Activated T-helper 1 cell treated with anti-CD3 and anti-CD28 coated beads, Interleukin-12 subunit alpha, Interleukin-12 subunit beta, Interleukin-2, Interleukin-4 antibody, amounts not matched to agents 30 ng/mL and 10 ng/mL and 1 ng/mL, durations not matched to agents 14 hours and 24 hours and 36 hours (primary cell): ENCODE data around the gene RADX. TPM values are rescaled to one million over a fixed set of nuclear protein-coding genes. Genes with fewer than 3 reads are reported as not detected.
"Not testable (repeated sequence)": the region's sequence is repeated elsewhere in the genome, so short reads cannot be mapped to it uniquely, and the experiment has no call there.

Experiments used
- DNase-seq: peaks from one replicate; pipeline ENCODE4 v3.0.0; 2021; ENCODE audit warnings: low spot score
- H3K27ac Mint-ChIP-seq: one replicate; pipeline ENCODE4 v1.8.0; 2021; ENCODE audit warnings: mild to moderate bottlenecking, mixed read lengths
- H3K27me3 Mint-ChIP-seq: one replicate; pipeline ENCODE4 v1.8.0; 2022; ENCODE audit warnings: mild to moderate bottlenecking, moderate library complexity, mixed read lengths; ENCODE audit not compliant: insufficient read depth
- H3K36me3 Mint-ChIP-seq: one replicate; pipeline ENCODE4 v1.8.0; 2021; ENCODE audit warnings: low read depth, mixed read lengths
- H3K4me1 Mint-ChIP-seq: one replicate; pipeline ENCODE4 v1.8.0; 2021; ENCODE audit warnings: low read depth, mixed read lengths
- H3K4me3 Mint-ChIP-seq: one replicate; pipeline ENCODE4 v1.8.0; 2021; ENCODE audit warnings: mild to moderate bottlenecking, moderate library complexity, mixed read lengths
- H3K9me3 Mint-ChIP-seq: one replicate; pipeline ENCODE4 v1.8.0; 2021; ENCODE audit warnings: mixed read lengths
- intact Hi-C: fragments of 100-400 bp; cut with micrococcal nuclease; formaldehyde crosslinking; loops from one replicate; pipeline ENCODE4 v1.15.1; 2024
- total RNA-seq: library from RNA; stranded (reverse); gene quantifications from 2 replicates; pipeline ENCODE4 v1.2.3, GENCODE V29; 2022

Gene RADX
- total RNA-seq, 1 donor from 2014 or later = 6.3 TPM

GRCh38 chrX:106619797-106620196, 8.0 kb downstream of the RADX start:
- Mint-ChIP-seq H3K36me3 (no peaks in the 10 kb centered on the region), H3K9me3 (no peaks in the 10 kb centered on the region), H3K27me3 (peaks cover 2% of the 10 kb centered on the region), H3K4me3 (no peak overlapping the region), H3K4me1 (no peaks in the 10 kb centered on the region), H3K27ac (no peak overlapping the region)
- intact Hi-C loops = loop anchor here (5.0 kb wide), 1 partner anchor 202 kb away; no protein-coding TSS in a partner anchor
- DNase-seq = no peak

- Mint-ChIP-seq H3K27ac (no peak overlapping the region), H3K4me1 (no peaks in the 10 kb centered on the region), H3K9me3 (no peaks in the 10 kb centered on the region), H3K4me3 (no peak overlapping the region), H3K27me3 (peaks cover 2% of the 10 kb centered on the region), H3K36me3 (no peaks in the 10 kb centered on the region)
- no peak for DNase-seq
- intact Hi-C loops = no loop called here
These were observed 10.1 kb downstream of the RADX start for GRCh38 chrX:106621836-106622235.

DNA sequence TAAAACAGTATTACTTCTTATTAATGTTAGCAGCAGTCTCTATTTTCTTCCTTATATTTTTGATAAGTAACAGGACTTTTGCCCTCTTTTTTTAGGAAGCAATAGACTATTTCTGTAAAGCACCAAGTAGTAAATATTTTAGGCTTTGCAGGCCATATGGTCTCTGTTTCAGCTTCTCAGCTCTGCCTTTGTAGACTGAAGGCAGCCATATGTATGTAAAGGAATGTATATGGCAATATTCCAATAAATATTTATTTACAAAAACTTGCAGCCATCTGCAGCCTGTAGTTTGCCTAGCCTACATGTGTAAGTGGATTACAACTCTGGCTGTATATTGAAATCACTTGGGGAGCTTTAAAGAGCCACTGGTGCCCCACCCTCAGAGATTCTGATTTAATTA, 15.0 kb downstream of the RADX start:
- DNase-seq = no peak
- no peaks in the 10 kb centered on the region for H3K4me1 Mint-ChIP-seq
- intact Hi-C loops = no loop called here

DNA sequence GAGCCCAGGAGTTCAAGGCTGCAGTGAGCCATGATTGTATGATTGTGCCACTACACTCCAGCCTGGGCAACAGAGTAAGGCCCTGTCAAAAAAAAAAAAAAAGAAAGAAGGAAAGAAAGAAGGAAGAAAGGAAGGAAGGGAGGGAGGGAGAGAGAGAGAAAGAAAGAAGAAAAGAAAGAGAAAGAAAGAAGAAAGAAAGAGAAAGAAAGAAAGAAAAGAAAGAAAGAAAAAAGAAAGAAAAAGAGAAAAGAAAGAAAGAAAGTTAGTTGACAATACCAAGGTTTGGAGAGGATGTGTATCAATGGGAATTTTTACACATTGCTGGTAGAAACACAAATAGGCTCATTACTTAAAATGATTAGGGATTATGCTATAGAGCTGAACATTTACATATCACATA, 19.8 kb downstream of the RADX start:
- Mint-ChIP-seq H3K9me3 (no peaks in the 10 kb centered on the region), H3K4me1 (no peaks in the 10 kb centered on the region)

More for the DNA sequence above, 15.0 kb downstream of the RADX start:
- H3K27me3 Mint-ChIP-seq = no peaks in the 10 kb centered on the region
- no peak overlapping the region for H3K27ac Mint-ChIP-seq
- no peaks in the 10 kb centered on the region for H3K9me3 Mint-ChIP-seq
- no peaks in the 10 kb centered on the region for H3K36me3 Mint-ChIP-seq
- no peak overlapping the region for H3K4me3 Mint-ChIP-seq

DNA sequence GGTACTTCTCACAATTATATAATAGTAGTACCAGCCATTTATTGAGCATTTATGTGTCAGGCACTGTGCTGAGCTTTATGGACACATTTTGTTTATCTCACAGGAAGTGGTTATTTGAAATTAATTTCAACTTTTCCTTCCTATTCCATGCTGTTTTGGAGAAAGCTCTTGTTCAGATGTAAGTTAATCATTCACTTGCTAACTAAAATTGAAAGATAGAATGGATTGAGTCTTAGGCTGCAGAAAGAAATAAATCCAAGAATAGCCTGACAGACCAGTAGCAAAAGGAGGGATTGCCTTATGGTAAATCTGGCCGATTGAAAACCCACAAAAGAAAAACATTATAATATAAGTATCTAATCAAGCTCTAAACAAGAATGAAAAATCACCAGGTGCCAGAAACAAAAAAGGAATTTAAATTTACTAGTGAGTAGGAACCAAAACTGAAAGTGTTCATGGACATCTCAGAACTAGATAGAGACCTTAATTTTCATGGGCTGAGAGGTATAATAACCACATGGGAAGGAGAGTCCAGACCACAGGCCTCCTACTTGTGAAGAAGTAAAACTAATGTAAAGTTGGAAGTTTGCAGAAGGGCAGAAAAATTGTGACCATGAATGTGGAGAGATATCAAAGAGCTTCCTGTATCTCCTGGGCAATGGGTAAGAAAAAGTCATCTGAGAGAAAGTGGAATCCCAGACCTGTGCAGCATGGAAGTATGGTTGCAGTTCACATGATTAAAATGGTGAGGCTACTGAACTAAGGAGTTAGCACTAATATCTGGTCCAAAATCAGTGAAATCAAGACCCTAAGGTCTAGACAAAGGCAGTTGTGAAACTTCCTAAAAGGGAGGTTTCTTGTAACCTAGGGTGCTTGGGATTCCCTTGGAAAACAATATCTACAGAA, 38.0 kb downstream of the RADX start:
- H3K4me3 Mint-ChIP-seq = no peak overlapping the region
- intact Hi-C loops = no loop called here
- H3K27ac Mint-ChIP-seq = no peak overlapping the region
- DNase-seq = no peak
- H3K36me3 Mint-ChIP-seq = peaks cover 2% of the 10 kb centered on the region
- no peaks in the 10 kb centered on the region for H3K9me3 Mint-ChIP-seq
- H3K4me1 Mint-ChIP-seq = peaks cover 7% of the 10 kb centered on the region
- H3K27me3 Mint-ChIP-seq = no peaks in the 10 kb centered on the region

More for the DNA sequence above, 19.8 kb downstream of the RADX start:
- intact Hi-C loops = no loop called here
- Mint-ChIP-seq H3K27ac (no peak overlapping the region), H3K4me3 (no peak overlapping the region), H3K27me3 (no peaks in the 10 kb centered on the region), H3K36me3 (no peaks in the 10 kb centered on the region)
- no peak for DNase-seq

DNA sequence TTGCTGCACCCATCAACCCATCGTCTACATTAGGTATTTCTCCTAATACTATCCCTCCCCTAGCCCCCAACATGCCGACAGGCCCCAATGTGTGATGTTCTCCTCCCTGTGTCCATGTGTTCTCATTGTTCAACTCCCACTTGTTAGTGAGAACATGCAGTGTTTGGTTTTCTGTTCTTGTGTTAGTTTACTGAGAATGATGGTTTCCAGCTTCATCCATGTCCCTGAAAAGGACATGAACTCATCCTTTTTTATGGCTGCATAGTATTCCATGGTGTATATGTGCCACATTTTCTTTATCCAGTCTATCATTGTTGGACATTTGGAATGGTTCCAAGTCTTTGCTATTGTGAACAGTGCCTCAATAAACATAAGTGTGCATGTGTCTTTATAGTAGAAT, 41.8 kb downstream of the RADX start:
- H3K4me3 Mint-ChIP-seq, H3K27me3 Mint-ChIP-seq, H3K4me1 Mint-ChIP-seq, H3K36me3 Mint-ChIP-seq, DNase-seq, H3K9me3 Mint-ChIP-seq, intact Hi-C loops, H3K27ac Mint-ChIP-seq: not testable (repeated sequence)

- H3K9me3 Mint-ChIP-seq = no peaks in the 10 kb centered on the region
- no peak overlapping the region for H3K4me3 Mint-ChIP-seq
- DNase-seq = no peak
- intact Hi-C loops = no loop called here
- no peaks in the 10 kb centered on the region for H3K4me1 Mint-ChIP-seq
- H3K27ac Mint-ChIP-seq = no peak overlapping the region
- no peaks in the 10 kb centered on the region for H3K27me3 Mint-ChIP-seq
- H3K36me3 Mint-ChIP-seq = no peaks in the 10 kb centered on the region
These were observed 58.9 kb downstream of the RADX start for GRCh38 chrX:106670631-106671030.

GRCh38 chrX:106672527-106672926, 60.7 kb downstream of the RADX start:
- Mint-ChIP-seq H3K9me3 (no peaks in the 10 kb centered on the region), H3K4me3 (no peak overlapping the region), H3K27me3 (no peaks in the 10 kb centered on the region), H3K4me1 (no peaks in the 10 kb centered on the region), H3K36me3 (no peaks in the 10 kb centered on the region), H3K27ac (no peak overlapping the region)
- DNase-seq = no peak
- intact Hi-C loops = no loop called here

GRCh38 chrX:106680716-106681115, 68.9 kb downstream of the RADX start:
- H3K36me3 Mint-ChIP-seq = no peaks in the 10 kb centered on the region
- intact Hi-C loops = no loop called here
- no peak overlapping the region for H3K27ac Mint-ChIP-seq
- H3K27me3 Mint-ChIP-seq = peaks cover 7% of the 10 kb centered on the region
- no peak overlapping the region for H3K4me3 Mint-ChIP-seq
- no peaks in the 10 kb centered on the region for H3K4me1 Mint-ChIP-seq
- no peak for DNase-seq
- no peaks in the 10 kb centered on the region for H3K9me3 Mint-ChIP-seq

DNA sequence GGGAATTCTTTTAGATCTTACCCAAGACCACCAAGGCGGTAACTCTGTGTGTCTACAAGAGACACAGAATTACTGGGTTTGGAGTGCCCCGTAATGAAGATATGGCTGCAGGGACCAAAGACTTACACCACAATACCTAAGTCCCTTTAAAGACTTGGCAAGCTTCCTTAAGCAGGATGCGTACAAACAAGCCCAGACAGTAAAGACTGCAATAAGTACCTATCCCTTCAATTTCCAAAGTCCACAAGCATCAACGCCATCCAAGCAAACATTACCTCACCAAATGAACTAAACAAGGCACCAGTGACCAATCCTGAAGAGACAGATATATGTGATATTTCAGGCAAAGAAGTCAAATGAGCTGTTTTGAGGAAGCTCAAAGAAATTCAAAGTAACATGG, 72.4 kb downstream of the RADX start:
- intact Hi-C loops = no loop called here
- H3K27ac Mint-ChIP-seq = no peak overlapping the region
- no peaks in the 10 kb centered on the region for H3K36me3 Mint-ChIP-seq

GRCh38 chrX:106692425-106693065, 80.8 kb downstream of the RADX start:
- H3K36me3 Mint-ChIP-seq = no peaks in the 10 kb centered on the region
- no peaks in the 10 kb centered on the region for H3K9me3 Mint-ChIP-seq
- no peak overlapping the region for H3K4me3 Mint-ChIP-seq
- H3K27ac Mint-ChIP-seq = no peak overlapping the region
- H3K27me3 Mint-ChIP-seq = peaks cover 8% of the 10 kb centered on the region
- no peaks in the 10 kb centered on the region for H3K4me1 Mint-ChIP-seq
- DNase-seq = no peak
- intact Hi-C loops = no loop called here

More for the DNA sequence above, 72.4 kb downstream of the RADX start:
- Mint-ChIP-seq H3K4me3 (no peak overlapping the region), H3K9me3 (no peaks in the 10 kb centered on the region), H3K27me3 (peaks cover 10% of the 10 kb centered on the region), H3K4me1 (no peaks in the 10 kb centered on the region)
- no peak for DNase-seq

- DNase-seq = no peak
- intact Hi-C loops = no loop called here
- Mint-ChIP-seq H3K9me3 (no peaks in the 10 kb centered on the region), H3K4me1 (no peaks in the 10 kb centered on the region), H3K27ac (no peak overlapping the region), H3K36me3 (no peaks in the 10 kb centered on the region), H3K4me3 (no peak overlapping the region), H3K27me3 (peaks cover 4% of the 10 kb centered on the region)
These were observed 84.7 kb downstream of the RADX start for GRCh38 chrX:106696502-106696901.

GRCh38 chrX:106698693-106699092, 86.9 kb downstream of the RADX start:
- H3K36me3 Mint-ChIP-seq = no peaks in the 10 kb centered on the region
- intact Hi-C loops = no loop called here
- no peaks in the 10 kb centered on the region for H3K9me3 Mint-ChIP-seq
- H3K4me3 Mint-ChIP-seq = no peak overlapping the region
- DNase-seq = no peak
- no peak overlapping the region for H3K27ac Mint-ChIP-seq
- peaks cover 6% of the 10 kb centered on the region for H3K27me3 Mint-ChIP-seq
- H3K4me1 Mint-ChIP-seq = no peaks in the 10 kb centered on the region
